ENCODE data around the gene BBS12. TPM values are rescaled to one million over a fixed set of nuclear protein-coding genes. Genes with fewer than 3 reads are reported as not detected.

Gene BBS12
- total RNA-seq, 1 experiment from 2014 or later: 4.9 TPM

DNA sequence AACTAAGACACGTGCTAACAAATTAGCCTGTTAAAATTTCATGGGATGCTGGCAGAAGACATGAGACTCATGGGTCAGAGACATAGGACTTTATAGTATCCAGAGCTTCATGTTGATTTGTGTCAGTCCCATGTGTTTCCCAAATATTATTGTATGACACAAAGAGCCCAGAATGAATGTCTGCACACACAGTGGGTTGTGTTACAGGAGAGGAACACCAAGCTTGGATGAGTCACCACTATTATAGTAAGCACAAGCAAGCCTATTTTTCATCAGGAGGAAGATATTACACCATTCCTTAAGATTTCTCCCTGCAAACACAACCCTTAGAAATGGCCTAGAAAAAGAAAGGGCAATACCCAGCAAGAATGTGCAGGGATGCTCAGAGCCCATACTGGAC is 15.4 kb downstream of the BBS12 start:
- H3K9me3 ChIP-seq (ENCODE audit: insufficient read depth, low read depth): peaks cover 4% of the 10 kb centered on the region; the same call in 1 of the 2 replicates
- TF ChIP-seq EZH2 (IDR thresholded peaks at IDR 0.05; ENCODE audit: low read depth): no peak
- TF ChIP-seq, protein P1, sequence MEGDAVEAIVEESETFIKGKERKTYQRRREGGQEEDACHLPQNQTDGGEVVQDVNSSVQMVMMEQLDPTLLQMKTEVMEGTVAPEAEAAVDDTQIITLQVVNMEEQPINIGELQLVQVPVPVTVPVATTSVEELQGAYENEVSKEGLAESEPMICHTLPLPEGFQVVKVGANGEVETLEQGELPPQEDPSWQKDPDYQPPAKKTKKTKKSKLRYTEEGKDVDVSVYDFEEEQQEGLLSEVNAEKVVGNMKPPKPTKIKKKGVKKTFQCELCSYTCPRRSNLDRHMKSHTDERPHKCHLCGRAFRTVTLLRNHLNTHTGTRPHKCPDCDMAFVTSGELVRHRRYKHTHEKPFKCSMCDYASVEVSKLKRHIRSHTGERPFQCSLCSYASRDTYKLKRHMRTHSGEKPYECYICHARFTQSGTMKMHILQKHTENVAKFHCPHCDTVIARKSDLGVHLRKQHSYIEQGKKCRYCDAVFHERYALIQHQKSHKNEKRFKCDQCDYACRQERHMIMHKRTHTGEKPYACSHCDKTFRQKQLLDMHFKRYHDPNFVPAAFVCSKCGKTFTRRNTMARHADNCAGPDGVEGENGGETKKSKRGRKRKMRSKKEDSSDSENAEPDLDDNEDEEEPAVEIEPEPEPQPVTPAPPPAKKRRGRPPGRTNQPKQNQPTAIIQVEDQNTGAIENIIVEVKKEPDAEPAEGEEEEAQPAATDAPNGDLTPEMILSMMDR (conservative IDR thresholded peaks at IDR 0.05): no peak
- ChIA-PET POLR2A (ENCODE audit: unreplicated experiment) (no interaction called here), CTCF (no interaction called here)
- no peaks in the 10 kb centered on the region for H3K27me3 ChIP-seq (ENCODE audit: insufficient read depth, low read depth)
- no peaks in the 10 kb centered on the region for H3F3A ChIP-seq (ENCODE audit: insufficient read depth, low read depth)
- no peak for DNase-seq
- H3K9me2 ChIP-seq (ENCODE audit: insufficient read depth): no peaks in the 10 kb centered on the region
- H4K20me1 ChIP-seq (ENCODE audit: insufficient read depth): no peaks in the 10 kb centered on the region
- no peak overlapping the region for H3K4me3 ChIP-seq
- no peak overlapping the region for H3K4me2 ChIP-seq
- H3K79me2 ChIP-seq (ENCODE audit: low read depth): no peaks in the 10 kb centered on the region
- BruUV-seq (replicated peaks): no TSS peak
- no peak overlapping the region for H2AFZ ChIP-seq
- no peak overlapping the region for H3K27ac ChIP-seq
- intact Hi-C loops (cut with micrococcal nuclease; ENCODE audit: unreplicated experiment): no loop called here
- H3K36me3 ChIP-seq (ENCODE audit: low read depth): no peaks in the 10 kb centered on the region
- H3K4me1 ChIP-seq (replicated peaks; ENCODE audit: insufficient read depth): no peaks in the 10 kb centered on the region

- ChIA-PET POLR2A (ENCODE audit: unreplicated experiment) (no interaction called here), CTCF (no interaction called here)
These were observed 17.4 kb downstream of the BBS12 start for GRCh38 chr4:122749704-122750454.

GRCh38 chr4:122755675-122756074 is 23.2 kb downstream of the BBS12 start:
- H3K79me2 ChIP-seq (ENCODE audit: low read depth): no peaks in the 10 kb centered on the region
- BruUV-seq (replicated peaks): no TSS peak
- DNase-seq: no peak
- ChIA-PET POLR2A (ENCODE audit: unreplicated experiment) (no interaction called here), CTCF (no interaction called here)
- TF ChIP-seq, protein P1 (conservative IDR thresholded peaks at IDR 0.05): no peak
- TF ChIP-seq EZH2 (IDR thresholded peaks at IDR 0.05; ENCODE audit: low read depth): no peak
- H3K9me2 ChIP-seq (ENCODE audit: insufficient read depth): no peaks in the 10 kb centered on the region
- H3K4me2 ChIP-seq: no peak overlapping the region
- no peaks in the 10 kb centered on the region for H3F3A ChIP-seq (ENCODE audit: insufficient read depth, low read depth)
- no peak overlapping the region for H3K27ac ChIP-seq
- no peak overlapping the region for H2AFZ ChIP-seq
- H3K4me1 ChIP-seq (replicated peaks; ENCODE audit: insufficient read depth): no peaks in the 10 kb centered on the region
- no peak overlapping the region for H3K4me3 ChIP-seq
- no peaks in the 10 kb centered on the region for H3K36me3 ChIP-seq (ENCODE audit: low read depth)
- no peaks in the 10 kb centered on the region for H4K20me1 ChIP-seq (ENCODE audit: insufficient read depth)
- no peaks in the 10 kb centered on the region for H3K9me3 ChIP-seq (ENCODE audit: insufficient read depth, low read depth)
- no peaks in the 10 kb centered on the region for H3K27me3 ChIP-seq (ENCODE audit: insufficient read depth, low read depth)
- intact Hi-C loops (cut with micrococcal nuclease; ENCODE audit: unreplicated experiment): no loop called here

More at GRCh38 chr4:122749704-122750454, 17.4 kb downstream of the BBS12 start:
- Histone ChIP-seq H2AFZ (no peak overlapping the region), H4K20me1 (ENCODE audit: insufficient read depth) (no peaks in the 10 kb centered on the region), H3F3A (ENCODE audit: insufficient read depth, low read depth) (no peaks in the 10 kb centered on the region), H3K9me3 (ENCODE audit: insufficient read depth, low read depth) (peaks cover 4% of the 10 kb centered on the region; the same call in 1 of the 2 replicates), H3K79me2 (ENCODE audit: low read depth) (no peaks in the 10 kb centered on the region), H3K4me3 (no peak overlapping the region), H3K36me3 (ENCODE audit: low read depth) (no peaks in the 10 kb centered on the region), H3K4me1 (replicated peaks; ENCODE audit: insufficient read depth) (no peaks in the 10 kb centered on the region), H3K9me2 (ENCODE audit: insufficient read depth) (no peaks in the 10 kb centered on the region), H3K27ac (no peak overlapping the region), H3K4me2 (no peak overlapping the region), H3K27me3 (ENCODE audit: insufficient read depth, low read depth) (no peaks in the 10 kb centered on the region)
- TF ChIP-seq, protein P1 (conservative IDR thresholded peaks at IDR 0.05): no peak
- no peak for TF ChIP-seq EZH2 (IDR thresholded peaks at IDR 0.05; ENCODE audit: low read depth)
- no TSS peak for BruUV-seq (replicated peaks)
- intact Hi-C loops (cut with micrococcal nuclease; ENCODE audit: unreplicated experiment): no loop called here
- no peak for DNase-seq
